GM23248 (cell line): Measurements from ENCODE around the gene TNFRSF4.

ENCODE experiments used
- EZH2 ChIP-seq: fragments of 200-600 bp; sonication (generic); IDR thresholded peaks from 2 replicates; pipeline ENCODE4 v1.6.1; 2018; ENCODE audit warnings: antibody characterized with exemption, mild to moderate bottlenecking; ENCODE audit not compliant: insufficient read depth, poor library complexity, severe bottlenecking
- EZH2phosphoT487 ChIP-seq: fragments of 200-600 bp; sonication (generic); IDR thresholded peaks from 2 replicates; pipeline ENCODE4 v1.6.1; 2018; ENCODE audit warnings: antibody characterized with exemption, moderate library complexity, mild to moderate bottlenecking, low read depth; ENCODE audit not compliant: insufficient read depth

DNA sequence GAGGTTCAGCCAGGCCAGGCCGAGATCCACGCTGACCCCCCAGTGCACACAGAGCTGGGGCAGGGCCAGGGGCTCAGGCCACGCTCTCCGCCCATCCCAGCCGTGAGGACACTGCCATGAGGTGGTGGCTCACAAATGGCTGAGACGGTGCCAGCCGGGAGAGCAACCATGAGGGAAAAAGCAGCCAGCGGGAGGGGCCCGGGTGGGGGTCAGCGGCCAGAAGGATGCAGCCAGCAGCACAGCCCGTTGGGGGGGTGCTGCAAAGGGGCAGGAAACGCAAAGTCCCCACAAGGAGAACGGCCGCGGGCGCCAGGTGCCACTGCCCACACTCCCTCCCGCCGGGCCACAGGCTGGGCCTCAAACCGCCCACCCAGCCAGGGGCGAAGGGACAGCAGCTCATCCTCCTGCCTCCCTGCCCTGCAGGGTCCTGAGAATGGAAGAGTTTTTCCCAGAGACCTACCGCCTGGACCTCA, 32.0 kb downstream of the TNFRSF4 start:
- TF ChIP-seq EZH2 (no peak), EZH2phosphoT487 (no peak)
